HepG2 (cell line): ENCODE results near the gene PDE6H.

Experiments used
- CEBPG ChIP-seq: IDR thresholded peaks from 2 replicates; pipeline ENCODE4 v1.6.1; 2016
- CTCF ChIP-seq: sonication (generic); formaldehyde crosslinking; IDR thresholded peaks from 2 replicates; pipeline ENCODE4 v1.5.0; 2020; ENCODE audit warnings: mild to moderate bottlenecking, missing genetic modification reagents, moderate library complexity
- EP300 ChIP-seq, 3 experiments: sonication (generic) in 1 of 3; formaldehyde crosslinking in 1 of 3; IDR thresholded peaks; 2 replicates each; pipeline versions ENCODE4 v1.5.1 to v1.6.1; 2011 to 2020; ENCODE audit warnings: low read depth in 2 of 3, low read length in 2 of 3, borderline replicate concordance in 1 of 3, improper control_type of control experiment in 1 of 3, mild to moderate bottlenecking in 1 of 3, missing genetic modification reagents in 1 of 3, moderate library complexity in 1 of 3
- FIP1L1 ChIP-seq: fragments of 200-400 bp; formaldehyde crosslinking; IDR thresholded peaks from 2 replicates; pipeline ENCODE4 v1.6.1; 2018; ENCODE audit warnings: low read depth, mild to moderate bottlenecking, low read length, moderate library complexity, borderline replicate concordance; ENCODE audit not compliant: insufficient read depth
- MAZ ChIP-seq, 2 experiments: sonication (generic) in 1 of 2; formaldehyde crosslinking in 1 of 2; IDR thresholded peaks; 2 replicates each; pipeline versions ENCODE4 v1.5.0 to v1.6.1; 2012 to 2020; ENCODE audit warnings: low read depth in 2 of 2, mild to moderate bottlenecking in 2 of 2, borderline replicate concordance in 1 of 2, improper control_type of control experiment in 1 of 2, low read length in 1 of 2, missing genetic modification reagents in 1 of 2, moderate library complexity in 1 of 2
- REST ChIP-seq, 2 experiments: IDR thresholded peaks; 2 replicates each; pipeline ENCODE4 v1.6.1; 2011 to 2012; ENCODE audit warnings: low read length in 2 of 2, borderline replicate concordance in 1 of 2, low read depth in 1 of 2, mild to moderate bottlenecking in 1 of 2, moderate library complexity in 1 of 2
- RNF2 ChIP-seq: fragments of 450-650 bp; conservative IDR thresholded peaks from 2 replicates; pipeline ENCODE4 v1.6.1; 2016; ENCODE audit warnings: low read depth
- SRSF1 ChIP-seq: fragments of 200-400 bp; formaldehyde crosslinking; optimal IDR thresholded peaks from 2 replicates; pipeline ENCODE3; 2017; ENCODE audit warnings: mild to moderate bottlenecking, low read depth, low read length, moderate library complexity
- U2AF1 ChIP-seq: fragments of 200-400 bp; formaldehyde crosslinking; optimal IDR thresholded peaks from 2 replicates; pipeline ENCODE3; 2017; ENCODE audit warnings: mild to moderate bottlenecking, low read depth, low read length
- ZKSCAN1 ChIP-seq: fragments of 150-350 bp; IDR thresholded peaks from 2 replicates; pipeline ENCODE4 v1.6.1; 2014; ENCODE audit warnings: low read length
- ZNF235 ChIP-seq: sonication (generic); formaldehyde crosslinking; IDR thresholded peaks from 2 replicates; pipeline ENCODE4 v1.8.1; 2023; ENCODE audit warnings: mild to moderate bottlenecking, missing genetic modification reagents, borderline replicate concordance
- ZSCAN31 ChIP-seq: sonication (generic); formaldehyde crosslinking; IDR thresholded peaks from 2 replicates; pipeline ENCODE4 v1.5.0; 2020; ENCODE audit warnings: low read depth, mild to moderate bottlenecking, missing genetic modification reagents

GRCh38 chr12:14931359-14931758, 41.5 kb upstream of the PDE6H start:
- TF ChIP-seq U2AF1, result no peak
- no peak for TF ChIP-seq ZKSCAN1
- TF ChIP-seq CTCF, result no peak
- no peak for TF ChIP-seq EP300 (IDR thresholded peaks at IDR 0.05; ENCODE audit: low read depth in 2 of 2, low read length in 2 of 2)
- no peak for TF ChIP-seq EP300 (CRISPR knock-in tag; IDR thresholded peaks at IDR 0.05; ENCODE audit: borderline replicate concordance)
- TF ChIP-seq MAZ (IDR thresholded peaks at IDR 0.05; ENCODE audit: borderline replicate concordance, low read depth, low read length), result no peak
- no peak for TF ChIP-seq MAZ (CRISPR knock-in tag; IDR thresholded peaks at IDR 0.05; ENCODE audit: low read depth)
- no peak for TF ChIP-seq SRSF1
- no peak for TF ChIP-seq FIP1L1
- no peak for TF ChIP-seq REST (IDR thresholded peaks at IDR 0.05; ENCODE audit: borderline replicate concordance in 1 of 2, low read depth in 1 of 2, low read length in 2 of 2)
- TF ChIP-seq CEBPG (CRISPR knock-in tag), result no peak
- TF ChIP-seq ZSCAN31, result no peak
- TF ChIP-seq ZNF235, result no peak
- TF ChIP-seq RNF2, result no peak
